Panc1 (cell line): ENCODE results near the gene MYO1F.

Source experiments
- CTCF ChIP-seq: fragments of 450-650 bp; IDR thresholded peaks from 2 replicates; pipeline ENCODE4 v1.5.1; 2017; ENCODE audit warnings: mild to moderate bottlenecking
- POLR2AphosphoS5 ChIP-seq: IDR thresholded peaks from 2 replicates; pipeline ENCODE4 v1.6.1; 2012; ENCODE audit warnings: mild to moderate bottlenecking, low read depth, low read length, moderate library complexity
- REST ChIP-seq, 2 experiments: IDR thresholded peaks; 2 replicates each; pipeline ENCODE4 v1.6.1; 2011 to 2012; ENCODE audit warnings: low read depth in 2 of 2, control low read depth in 1 of 2, low read length in 1 of 2, mild to moderate bottlenecking in 1 of 2, moderate library complexity in 1 of 2; ENCODE audit not compliant: insufficient read depth in 1 of 2
- SIN3A ChIP-seq: IDR thresholded peaks from 2 replicates; pipeline ENCODE4 v1.6.1; 2012; ENCODE audit warnings: low read depth, mild to moderate bottlenecking, low read length, moderate library complexity, borderline replicate concordance; ENCODE audit not compliant: insufficient read depth
- TCF7L2 ChIP-seq: IDR thresholded peaks from 2 replicates; pipeline ENCODE4 v1.6.1; 2011; ENCODE audit warnings: mild to moderate bottlenecking, low read depth, low read length, inconsistent platforms

- TF ChIP-seq SIN3A (no peak), TCF7L2 (no peak), CTCF (no peak), REST (IDR thresholded peaks at IDR 0.05; ENCODE audit: insufficient read depth in 1 of 2, low read depth in 2 of 2, low read length in 1 of 2) (no peak), POLR2AphosphoS5 (no peak)
These were observed 87.5 kb downstream of the MYO1F start for GRCh38 chr19:8489561-8490394.
